Muscle layer of colon (tissue), 2 donors: ENCODE results near the gene PPP1R8.

Source experiments
- H3K27ac ChIP-seq: one replicate; pipeline ENCODE4 v1.7.0; 2013; ENCODE audit warnings: low read depth, mild to moderate bottlenecking, low read length, moderate library complexity
- H3K27me3 ChIP-seq, 2 donors: one replicate each; pipeline ENCODE4 v1.7.0; 2013; ENCODE audit warnings: low read length in 2 of 2, mild to moderate bottlenecking in 2 of 2; ENCODE audit not compliant: insufficient read depth in 2 of 2, control insufficient read depth in 1 of 2
- H3K36me3 ChIP-seq: one replicate; pipeline ENCODE4 v1.7.0; 2013; ENCODE audit warnings: mild to moderate bottlenecking, low read length; ENCODE audit not compliant: insufficient read depth
- H3K4me1 ChIP-seq: one replicate; pipeline ENCODE4 v1.7.0; 2013; ENCODE audit warnings: mild to moderate bottlenecking, low read length; ENCODE audit not compliant: insufficient read depth
- H3K4me3 ChIP-seq, 2 donors: one replicate each; pipeline ENCODE4 v1.7.0; 2013; ENCODE audit warnings: low read length in 2 of 2, low read depth in 1 of 2, mild to moderate bottlenecking in 1 of 2, moderate library complexity in 1 of 2
- H3K9ac ChIP-seq: one replicate; pipeline ENCODE4 v1.7.0; 2013; ENCODE audit warnings: low read length
- H3K9me3 ChIP-seq: one replicate; pipeline ENCODE4 v1.7.0; 2013; ENCODE audit warnings: mild to moderate bottlenecking, low read length
- donor health status: abdominal sarcoma.
- donor health status: Adenocarcinoma of cecum.

The PPP1R8 gene

DNA sequence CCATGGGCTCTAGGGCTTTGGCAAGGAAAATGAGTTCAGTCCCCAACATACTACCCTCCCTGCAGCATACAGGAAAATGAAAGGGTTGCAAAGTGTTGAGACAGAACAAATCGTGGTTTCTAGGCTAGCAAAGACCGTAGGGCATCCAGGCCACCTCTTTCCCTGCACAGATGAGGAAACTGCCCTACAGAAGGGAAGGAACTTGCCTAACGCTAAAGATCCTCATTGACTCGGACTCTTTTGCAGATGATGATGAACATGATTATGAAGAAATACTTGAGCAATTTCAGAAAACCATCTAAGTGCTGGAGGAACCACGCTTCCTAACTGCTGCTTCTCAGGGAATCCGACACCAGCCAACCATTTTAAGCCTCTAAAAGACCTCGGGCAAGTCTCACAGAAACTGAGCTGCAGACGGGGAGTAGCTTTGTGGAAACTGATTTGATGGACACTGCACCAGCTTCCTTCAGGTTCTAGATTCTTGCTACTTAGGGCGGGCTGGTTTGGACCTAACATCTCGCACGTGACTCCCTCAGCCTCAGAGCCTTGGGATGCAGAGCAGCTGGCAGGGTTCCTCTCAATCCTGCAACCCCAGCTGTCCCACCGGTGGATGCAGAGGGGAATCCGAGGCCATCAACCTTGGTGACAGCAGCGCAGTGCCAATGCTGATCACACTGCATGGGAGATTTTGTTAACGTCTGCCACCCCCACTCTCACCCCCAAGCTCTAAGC is 55.2 kb downstream of the PPP1R8 start:
- Histone ChIP-seq H3K36me3 (peaks cover 10% of the 10 kb centered on the region), H3K27me3 (no peaks in the 10 kb centered on the region), H3K9me3 (no peaks in the 10 kb centered on the region), H3K4me3 (no peak overlapping the region), H3K27ac (peak overlapping the region; percentile 58), H3K9ac (no peak overlapping the region), H3K4me1 (no peaks in the 10 kb centered on the region)

- H3K4me3 ChIP-seq = no peak overlapping the region
- no peak overlapping the region for H3K27ac ChIP-seq
- no peaks in the 10 kb centered on the region for H3K9me3 ChIP-seq
- no peaks in the 10 kb centered on the region for H3K4me1 ChIP-seq
- H3K36me3 ChIP-seq = peaks cover 15% of the 10 kb centered on the region
- no peaks in the 10 kb centered on the region for H3K27me3 ChIP-seq
- H3K9ac ChIP-seq = no peak overlapping the region
These were observed 55.7 kb downstream of the PPP1R8 start for GRCh38 chr1:27886353-27886679.

DNA sequence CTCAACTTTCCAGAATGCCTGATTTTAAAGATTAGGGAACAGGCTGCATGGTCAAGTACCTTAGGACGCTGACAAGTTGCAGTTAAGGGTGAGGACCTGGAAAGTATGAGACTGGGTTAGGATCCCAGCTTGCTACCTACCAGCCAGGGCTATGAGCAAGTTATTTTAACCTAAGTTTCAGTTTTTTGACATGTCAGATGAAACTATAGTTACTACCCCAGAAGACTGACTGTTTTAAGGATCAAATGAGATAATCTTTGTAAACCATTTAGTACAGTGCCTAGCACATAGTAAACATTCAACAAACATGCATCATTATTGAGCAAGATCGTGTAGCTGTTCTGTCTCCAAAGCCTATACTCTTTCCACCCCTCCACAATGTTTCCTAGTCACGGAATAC is 56.2 kb downstream of the PPP1R8 start:
- H3K4me3 ChIP-seq = no peak overlapping the region
- H3K4me1 ChIP-seq = no peaks in the 10 kb centered on the region
- no peak overlapping the region for H3K9ac ChIP-seq
- H3K27ac ChIP-seq = no peak overlapping the region
- H3K9me3 ChIP-seq = no peaks in the 10 kb centered on the region
- no peaks in the 10 kb centered on the region for H3K27me3 ChIP-seq
- peaks cover 19% of the 10 kb centered on the region for H3K36me3 ChIP-seq

GRCh38 chr1:27887215-27888021 is 56.8 kb downstream of the PPP1R8 start:
- Histone ChIP-seq H3K36me3 (peaks cover 26% of the 10 kb centered on the region), H3K27ac (no peak overlapping the region), H3K27me3 (no peaks in the 10 kb centered on the region), H3K4me3 (no peak overlapping the region), H3K9me3 (no peaks in the 10 kb centered on the region), H3K9ac (no peak overlapping the region), H3K4me1 (no peaks in the 10 kb centered on the region)

GRCh38 chr1:27889506-27889905 is 58.9 kb downstream of the PPP1R8 start:
- no peak overlapping the region for H3K27ac ChIP-seq
- H3K36me3 ChIP-seq = peaks cover 47% of the 10 kb centered on the region
- H3K4me1 ChIP-seq = no peaks in the 10 kb centered on the region
- H3K9ac ChIP-seq = no peak overlapping the region
- H3K4me3 ChIP-seq = no peak overlapping the region
- no peaks in the 10 kb centered on the region for H3K27me3 ChIP-seq
- H3K9me3 ChIP-seq = no peaks in the 10 kb centered on the region

GRCh38 chr1:27891196-27891889 is 60.8 kb downstream of the PPP1R8 start:
- peaks cover 59% of the 10 kb centered on the region for H3K36me3 ChIP-seq
- no peaks in the 10 kb centered on the region for H3K9me3 ChIP-seq
- H3K27ac ChIP-seq = no peak overlapping the region
- no peaks in the 10 kb centered on the region for H3K4me1 ChIP-seq
- H3K9ac ChIP-seq = no peak overlapping the region
- H3K4me3 ChIP-seq = no peak overlapping the region
- no peaks in the 10 kb centered on the region for H3K27me3 ChIP-seq

GRCh38 chr1:27894521-27894920 is 63.9 kb downstream of the PPP1R8 start:
- H3K9me3 ChIP-seq = no peaks in the 10 kb centered on the region
- H3K36me3 ChIP-seq = peaks cover 58% of the 10 kb centered on the region
- H3K27ac ChIP-seq = no peak overlapping the region
- H3K4me3 ChIP-seq = no peak overlapping the region
- no peaks in the 10 kb centered on the region for H3K27me3 ChIP-seq
- no peaks in the 10 kb centered on the region for H3K4me1 ChIP-seq
- no peak overlapping the region for H3K9ac ChIP-seq
